ENCODE results near the gene ODF2. TPM values are rescaled to one million over a fixed set of nuclear protein-coding genes. Genes with fewer than 3 reads are reported as not detected.

ODF2 gene
- total and polyA plus RNA-seq, 3 donors from 2014 or later: 189 to 634 (median 421) TPM

DNA sequence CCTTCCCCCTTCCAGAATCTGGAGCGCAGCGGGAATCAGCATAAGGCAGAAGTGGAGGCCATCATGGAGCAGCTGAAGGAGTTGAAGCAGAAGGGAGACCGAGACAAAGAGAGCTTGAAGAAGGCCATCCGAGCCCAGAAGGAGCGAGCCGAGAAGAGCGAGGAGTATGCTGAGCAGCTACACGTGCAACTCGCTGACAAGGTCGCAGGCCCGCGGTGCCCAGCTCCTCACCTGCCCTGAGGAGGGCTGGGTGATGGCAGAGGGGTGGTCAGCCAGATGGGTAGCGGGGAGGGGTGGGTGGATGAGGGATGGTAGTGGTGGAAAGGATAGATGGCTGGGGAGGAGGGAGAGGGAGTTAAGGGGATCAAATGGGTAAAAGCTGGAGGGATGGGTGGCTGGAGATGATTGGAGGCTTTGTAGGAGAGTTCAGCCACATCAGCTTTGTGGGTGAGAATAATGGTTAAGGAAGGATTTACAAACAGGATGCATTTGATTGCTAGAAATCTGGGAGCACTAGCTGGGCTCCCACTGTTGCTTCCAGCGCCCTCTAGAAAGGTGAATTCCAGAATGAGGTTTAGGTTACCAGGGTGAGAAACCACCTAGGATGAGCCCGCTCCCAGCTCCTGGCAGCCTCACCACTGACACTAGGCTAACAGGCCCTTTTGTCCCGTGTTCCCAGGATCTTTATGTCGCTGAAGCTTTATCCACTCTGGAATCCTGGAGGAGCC is 29.0 kb downstream of the ODF2 start:
- Histone ChIP-seq H3K9me3 (no peaks in the 10 kb centered on the region), H3K27ac (no peak overlapping the region), H3K27me3 (no peaks in the 10 kb centered on the region), H3K4me1 (no peaks in the 10 kb centered on the region), H3K4me3 (no peak overlapping the region), H3K36me3 (ENCODE audit: low read depth, missing control alignments) (no peaks in the 10 kb centered on the region)
- no peak for DNase-seq
- 91 to 94% methylated on average over 17 of the region's 17 CpGs for WGBS, 2 donors
- TF ChIP-seq, protein P1, sequence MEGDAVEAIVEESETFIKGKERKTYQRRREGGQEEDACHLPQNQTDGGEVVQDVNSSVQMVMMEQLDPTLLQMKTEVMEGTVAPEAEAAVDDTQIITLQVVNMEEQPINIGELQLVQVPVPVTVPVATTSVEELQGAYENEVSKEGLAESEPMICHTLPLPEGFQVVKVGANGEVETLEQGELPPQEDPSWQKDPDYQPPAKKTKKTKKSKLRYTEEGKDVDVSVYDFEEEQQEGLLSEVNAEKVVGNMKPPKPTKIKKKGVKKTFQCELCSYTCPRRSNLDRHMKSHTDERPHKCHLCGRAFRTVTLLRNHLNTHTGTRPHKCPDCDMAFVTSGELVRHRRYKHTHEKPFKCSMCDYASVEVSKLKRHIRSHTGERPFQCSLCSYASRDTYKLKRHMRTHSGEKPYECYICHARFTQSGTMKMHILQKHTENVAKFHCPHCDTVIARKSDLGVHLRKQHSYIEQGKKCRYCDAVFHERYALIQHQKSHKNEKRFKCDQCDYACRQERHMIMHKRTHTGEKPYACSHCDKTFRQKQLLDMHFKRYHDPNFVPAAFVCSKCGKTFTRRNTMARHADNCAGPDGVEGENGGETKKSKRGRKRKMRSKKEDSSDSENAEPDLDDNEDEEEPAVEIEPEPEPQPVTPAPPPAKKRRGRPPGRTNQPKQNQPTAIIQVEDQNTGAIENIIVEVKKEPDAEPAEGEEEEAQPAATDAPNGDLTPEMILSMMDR (IDR thresholded peaks at IDR 0.05): no peak
- TF ChIP-seq POLR2A (IDR thresholded peaks at IDR 0.05): no peak
- intact Hi-C loops (cut with DNase I; ENCODE audit: low total_unique reads): no loop called here

DNA sequence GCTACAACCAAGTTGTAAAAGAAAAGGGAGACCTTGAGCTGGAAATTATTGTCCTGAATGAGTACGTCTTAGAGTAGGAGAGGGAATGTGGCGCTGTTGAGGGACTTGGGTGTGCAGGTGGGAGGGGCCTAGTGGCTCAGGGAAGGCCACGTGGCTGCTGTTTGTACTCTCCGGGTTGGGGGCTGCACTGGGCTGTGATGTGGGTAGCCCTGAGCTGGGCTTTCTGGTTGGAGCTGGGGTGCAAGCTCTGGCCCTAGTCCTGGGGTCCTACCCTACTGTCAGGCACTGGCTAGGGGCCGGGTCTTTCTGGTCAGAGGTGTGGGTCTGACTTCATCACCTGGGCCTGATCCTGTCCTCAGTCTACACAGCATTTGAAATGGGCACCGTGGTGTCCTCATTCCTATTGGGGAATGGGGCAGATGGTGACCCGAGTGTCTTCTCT is 29.6 kb downstream of the ODF2 start:
- Histone ChIP-seq H3K4me3 (no peak overlapping the region), H3K27me3 (no peaks in the 10 kb centered on the region), H3K36me3 (ENCODE audit: low read depth, missing control alignments) (no peaks in the 10 kb centered on the region), H3K27ac (no peak overlapping the region), H3K4me1 (no peaks in the 10 kb centered on the region), H3K9me3 (no peaks in the 10 kb centered on the region)
- DNase-seq: no peak
- no peak for TF ChIP-seq POLR2A (IDR thresholded peaks at IDR 0.05)
- TF ChIP-seq, protein P1 (IDR thresholded peaks at IDR 0.05): no peak
- WGBS, 2 donors: 76 to 88% methylated on average over 6 to 7 of the region's 7 CpGs
- intact Hi-C loops (cut with DNase I; ENCODE audit: low total_unique reads): no loop called here

DNA sequence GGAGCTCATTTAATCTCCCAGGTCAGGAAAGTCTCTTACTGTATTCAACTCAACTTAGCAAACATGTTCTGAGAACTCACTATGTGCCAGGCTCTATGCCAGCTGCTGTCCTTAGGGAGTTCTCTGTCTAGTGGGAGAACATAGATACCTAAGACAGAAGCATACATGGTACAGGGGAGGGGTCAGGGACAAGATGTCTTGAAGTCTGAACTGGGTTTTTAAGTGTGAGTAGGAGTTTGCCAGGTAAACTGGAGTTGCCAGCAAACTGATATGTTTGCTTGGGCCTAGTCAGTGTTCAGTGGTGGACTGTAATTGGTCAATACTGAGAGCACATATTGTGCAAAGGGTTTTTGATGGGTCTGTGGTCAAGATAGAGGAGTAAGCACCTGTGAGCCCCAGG is 30.4 kb downstream of the ODF2 start:
- Histone ChIP-seq H3K36me3 (ENCODE audit: low read depth, missing control alignments) (no peaks in the 10 kb centered on the region), H3K27me3 (no peaks in the 10 kb centered on the region), H3K4me3 (no peak overlapping the region), H3K9me3 (no peaks in the 10 kb centered on the region), H3K27ac (no peak overlapping the region), H3K4me1 (no peaks in the 10 kb centered on the region)
- DNase-seq: no peak
- no peak for TF ChIP-seq POLR2A (IDR thresholded peaks at IDR 0.05)
- TF ChIP-seq, protein P1 (IDR thresholded peaks at IDR 0.05): no peak
- intact Hi-C loops (cut with DNase I; ENCODE audit: low total_unique reads): no loop called here

DNA sequence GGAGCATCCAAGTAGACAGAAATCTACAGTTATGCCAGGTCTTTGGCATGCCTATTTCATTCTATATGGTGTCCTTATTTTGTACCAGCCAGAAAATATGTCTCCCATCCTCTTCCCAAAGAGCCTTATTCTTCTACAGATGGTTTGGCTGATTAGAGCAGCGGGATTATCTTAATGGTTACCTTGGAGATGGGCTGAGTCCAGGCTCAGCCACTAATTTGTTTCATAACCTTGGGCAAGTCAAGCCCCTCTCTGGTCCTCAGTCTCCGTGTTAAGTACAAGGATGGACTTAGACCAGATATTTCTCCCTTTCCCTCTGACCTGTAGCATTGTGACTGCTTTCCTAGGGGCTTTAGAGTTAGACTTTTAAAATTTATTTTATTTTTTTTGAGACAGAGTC is 37.6 kb downstream of the ODF2 start:
- 90 to 96% methylated on average over 2 of the region's 2 CpGs for WGBS, 2 donors
- intact Hi-C loops (cut with DNase I; ENCODE audit: low total_unique reads): no loop called here
- H3K9me3 ChIP-seq: no peaks in the 10 kb centered on the region
- H3K4me3 ChIP-seq: no peak overlapping the region
- H3K27me3 ChIP-seq: no peaks in the 10 kb centered on the region
- no peak overlapping the region for H3K27ac ChIP-seq
- no peak for DNase-seq
- no peaks in the 10 kb centered on the region for H3K4me1 ChIP-seq
- H3K36me3 ChIP-seq (ENCODE audit: low read depth, missing control alignments): no peaks in the 10 kb centered on the region
- TF ChIP-seq, protein P1 (IDR thresholded peaks at IDR 0.05): no peak
- TF ChIP-seq POLR2A (IDR thresholded peaks at IDR 0.05): no peak

All from testis (tissue), 3 donors.